Fibroblast of gingiva (primary cell): Measurements from ENCODE around the gene FOXP4.

Experiments
- DNase-seq: peaks from one replicate; pipeline ENCODE4 v3.0.0-alpha.2; 2011; ENCODE audit warnings: low read depth

FOXP4 gene

GRCh38 chr6:41522780-41523548, 23.2 kb upstream of the FOXP4 start:
- no peak for DNase-seq

DNA sequence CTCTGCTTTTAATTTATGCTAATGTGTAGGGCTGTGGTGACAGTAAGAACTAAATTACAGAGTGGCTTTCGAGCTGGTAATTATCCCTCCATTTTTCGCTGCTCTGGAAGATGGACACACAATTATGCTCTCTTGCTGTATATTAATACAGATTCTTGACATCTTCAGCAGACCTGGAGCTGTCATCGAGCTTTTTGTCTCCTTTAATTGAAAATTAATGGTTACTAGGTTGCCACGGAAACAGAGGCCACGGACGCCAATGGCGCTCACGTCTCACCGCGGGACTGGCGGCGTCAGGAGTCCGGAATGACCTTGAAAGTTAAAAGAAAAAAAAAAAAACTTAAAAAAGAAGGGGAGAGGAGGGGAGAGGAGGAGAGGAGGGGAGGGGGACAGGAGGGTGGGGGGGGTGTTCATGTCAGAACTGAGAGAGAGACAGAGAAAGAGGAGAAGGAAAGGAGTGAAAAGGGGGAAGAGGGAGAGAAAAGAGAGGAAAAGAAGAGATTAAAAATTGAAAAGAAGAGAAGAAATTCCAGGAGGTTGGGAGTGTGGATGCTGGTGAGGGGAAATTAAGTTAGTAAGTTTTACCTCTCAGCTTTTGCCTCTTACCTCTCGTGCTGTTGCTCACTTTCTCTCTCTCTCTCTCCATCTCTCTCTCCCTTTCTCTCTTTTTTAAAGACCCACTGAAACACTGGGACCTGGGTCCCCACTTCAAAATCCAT, 22.1 kb upstream of the FOXP4 start:
- no peak for DNase-seq

DNA sequence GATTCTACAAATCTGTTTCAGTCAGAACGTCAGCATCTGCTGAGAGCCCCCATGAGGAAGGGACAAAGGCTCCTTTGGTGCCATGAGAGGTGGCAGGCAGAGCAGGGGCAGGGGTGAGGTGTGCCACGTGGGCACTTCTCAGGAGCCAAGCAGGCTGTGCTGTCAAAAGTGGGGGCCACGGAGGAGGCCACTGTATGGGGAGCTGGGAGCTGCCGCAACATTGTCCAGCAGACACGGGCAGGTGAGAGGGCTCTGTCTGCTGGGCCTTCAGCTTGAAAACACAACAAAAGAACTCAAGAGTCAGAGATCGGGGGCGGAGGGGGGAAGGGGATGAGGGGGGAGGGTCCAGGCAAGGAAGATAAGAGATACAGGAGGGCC, 21.6 kb upstream of the FOXP4 start:
- no peak for DNase-seq

- peak; percentile 33 for DNase-seq
Measured at GRCh38 chr6:41527721-41528408, 18.3 kb upstream of the FOXP4 start.

- no peak for DNase-seq
Measured at GRCh38 chr6:41528409-41528963, 17.7 kb upstream of the FOXP4 start.

- DNase-seq, result no peak
Measured at GRCh38 chr6:41529049-41529448, 17.1 kb upstream of the FOXP4 start.

DNA sequence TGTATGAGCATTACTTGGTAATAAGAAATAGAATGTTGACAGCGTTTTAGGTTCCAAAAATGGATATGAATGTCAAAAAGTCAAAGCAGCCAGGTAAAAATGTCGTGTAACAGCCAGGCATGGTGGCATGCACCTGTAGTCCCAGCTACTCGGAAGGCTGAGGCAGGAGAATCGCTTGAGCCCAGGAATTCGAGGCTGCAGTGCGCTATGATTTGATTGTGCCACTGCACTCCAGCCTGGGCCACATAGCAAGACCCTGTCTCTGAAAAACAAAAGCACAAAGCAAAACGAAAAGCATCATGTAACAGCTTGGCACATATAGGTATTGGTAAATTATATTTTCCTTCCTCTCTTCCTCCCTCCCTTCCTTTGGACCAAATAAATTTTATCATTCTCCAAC, 16.2 kb upstream of the FOXP4 start:
- DNase-seq, result no peak

- DNase-seq, result no peak
Measured at GRCh38 chr6:41530476-41530875, 15.7 kb upstream of the FOXP4 start.

GRCh38 chr6:41531016-41531415, 15.2 kb upstream of the FOXP4 start:
- DNase-seq, result no peak

- peak; percentile 64 for DNase-seq
Measured at GRCh38 chr6:41531591-41532582, 14.3 kb upstream of the FOXP4 start.

- DNase-seq, result no peak
Measured at GRCh38 chr6:41535766-41536165, 10.4 kb upstream of the FOXP4 start.

- no peak for DNase-seq
Measured at GRCh38 chr6:41536795-41537758, 9.1 kb upstream of the FOXP4 start.

- DNase-seq, result peak; percentile 43
Measured at GRCh38 chr6:41538556-41539182, 7.5 kb upstream of the FOXP4 start.

GRCh38 chr6:41539204-41539603, 7.0 kb upstream of the FOXP4 start:
- no peak for DNase-seq

GRCh38 chr6:41541364-41541763, 4.8 kb upstream of the FOXP4 start:
- DNase-seq, result no peak

DNA sequence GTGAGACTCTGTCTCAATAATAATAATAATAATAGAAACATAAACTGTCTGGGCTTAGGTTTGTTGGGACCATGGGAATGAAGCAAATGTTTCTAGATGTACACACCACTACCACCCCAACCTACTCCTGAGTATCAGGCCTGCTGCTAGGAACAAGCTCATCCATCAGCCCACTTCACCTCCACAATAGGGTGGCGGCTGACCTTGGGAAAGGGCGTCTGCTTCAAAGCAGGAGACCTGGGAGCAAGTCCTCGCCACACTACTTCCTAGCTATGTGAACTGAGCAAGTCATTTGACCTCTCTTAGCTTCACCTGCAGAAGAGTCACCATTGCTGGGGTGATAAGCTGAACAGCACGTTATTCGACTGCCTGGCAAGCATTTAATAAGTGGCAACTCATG, 3.1 kb upstream of the FOXP4 start:
- no peak for DNase-seq

DNA sequence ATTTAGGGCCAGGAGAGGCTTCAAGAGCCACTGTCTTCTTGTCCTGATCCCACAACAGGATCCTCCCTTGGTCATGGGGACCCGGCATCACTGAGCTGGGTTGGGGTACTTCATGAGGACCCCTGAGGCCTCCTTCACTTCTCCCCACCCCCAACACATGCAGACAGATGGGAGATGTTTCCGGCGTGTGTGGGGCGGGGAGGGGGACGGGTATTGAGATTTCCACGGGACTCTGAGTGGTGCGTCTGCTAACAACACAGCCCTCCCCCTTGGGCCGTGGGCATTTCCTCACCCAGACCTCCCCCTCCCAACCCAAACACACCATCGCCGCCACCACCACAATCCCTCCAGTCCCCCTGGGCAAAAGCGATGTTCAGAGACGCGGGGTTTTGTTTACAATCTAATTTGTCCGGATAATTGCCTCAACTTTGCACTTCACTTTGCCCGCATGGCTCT, 906 bp upstream of the FOXP4 start:
- DNase-seq, result no peak

GRCh38 chr6:41546475-41546865, 289 bp downstream of the FOXP4 start:
- DNase-seq, result peak; percentile 72

DNA sequence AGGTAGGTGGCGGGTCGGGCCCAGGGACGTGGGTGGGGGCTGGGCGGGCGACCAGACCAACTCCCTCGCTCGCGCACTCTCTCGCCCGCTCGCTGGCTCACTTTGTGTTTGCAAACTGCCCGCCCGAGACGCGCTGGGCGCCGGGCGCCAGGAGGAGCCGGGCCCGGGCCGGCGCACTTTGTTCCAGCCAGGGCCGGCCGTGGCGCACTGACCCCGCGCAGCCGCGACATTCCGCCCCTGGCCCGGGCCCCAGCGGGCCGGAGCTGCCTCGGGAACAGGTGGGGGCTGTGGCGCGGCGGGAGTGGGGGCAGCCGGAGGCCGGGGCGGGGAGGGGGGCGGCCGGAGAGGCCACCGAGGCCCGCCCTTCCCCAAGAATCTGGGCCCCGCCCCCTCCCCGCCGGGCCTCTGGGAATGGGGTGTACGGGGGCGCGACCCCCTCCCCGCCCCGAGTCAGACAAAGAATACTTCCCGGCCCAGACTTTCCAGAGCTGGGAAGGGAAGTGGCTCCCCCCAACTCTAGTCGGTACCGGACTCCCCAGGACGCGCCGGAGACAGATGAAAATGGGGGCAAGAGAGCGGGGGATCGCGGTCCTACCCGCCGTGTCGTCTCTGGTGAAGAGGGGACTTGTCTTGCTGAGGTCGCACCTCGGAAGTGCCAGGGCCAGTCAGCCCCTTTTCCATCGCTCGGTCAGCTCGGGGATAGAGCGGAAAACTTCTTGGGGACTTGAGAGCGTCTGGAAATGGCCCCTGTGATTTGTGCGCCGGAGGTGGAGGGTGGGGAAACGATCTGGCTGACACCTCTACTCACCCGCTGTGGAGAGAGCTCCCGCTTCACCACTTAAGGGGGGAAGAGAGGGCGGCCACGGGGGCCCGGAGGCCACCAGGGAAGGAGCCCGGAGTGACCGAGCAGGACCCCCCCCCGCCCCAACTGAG, 951 bp downstream of the FOXP4 start:
- peak; percentile 19 for DNase-seq
